Suprapubic skin (tissue), 3 donors: ENCODE results near the gene KIZ.
A peak's percentile ranks its signal among the peaks of the same experiment; 100 is the strongest.

Experiments
- CTCF ChIP-seq, 2 donors: fragments of 200-600 bp in 1 of 2; fragments of 450-650 bp in 1 of 2; sonication (generic) in 1 of 2; IDR thresholded peaks; one replicate each; pipeline ENCODE4 v1.5.1; 2016 to 2019; ENCODE audit warnings: antibody characterized with exemption in 2 of 2, mild to moderate bottlenecking in 1 of 2, moderate library complexity in 1 of 2
- POLR2A ChIP-seq, 2 donors: fragments of 450-650 bp; IDR thresholded peaks; one replicate each; pipeline ENCODE4 v1.6.1; 2017; ENCODE audit warnings: antibody characterized with exemption in 2 of 2, mild to moderate bottlenecking in 2 of 2, moderate library complexity in 2 of 2

- TF ChIP-seq POLR2A (IDR thresholded peaks at IDR 0.05) = no peak
- TF ChIP-seq CTCF (IDR thresholded peaks at IDR 0.05) = peak in 1 of 2 donors; percentile 7
Measured at GRCh38 chr20:21125072-21125848, 622 bp upstream of the KIZ start.
